Natural killer cell (primary cell): ENCODE data around the gene ARID3C. TPM values are rescaled to one million over a fixed set of nuclear protein-coding genes. Genes with fewer than 3 reads are reported as not detected.

Experiments used
- ATAC-seq, 3 donors: fragments of 150-1000 bp in 2 of 3; fragments of 200-7000 bp in 1 of 3; cut with Tn5 transposase; 1 replicate in 1 of 3; 2 replicates in 2 of 3; pipeline ENCODE4 v1.10.0; 2021; ENCODE audit warnings: mild to moderate bottlenecking in 2 of 3, moderate library complexity in 2 of 3
- DNase-seq, 2 donors: peaks; one replicate each; pipeline versions ENCODE4 v3.0.0 to v3.0.0-alpha.2; 2013 to 2021; ENCODE audit warnings: mixed read lengths in 1 of 2
- H3K27ac ChIP-seq: one replicate; pipeline ENCODE4 v1.5.1; 2013; ENCODE audit warnings: mild to moderate bottlenecking, low read length
- H3K27me3 ChIP-seq: one replicate; pipeline ENCODE4 v1.6.1; 2013; ENCODE audit warnings: low read length; ENCODE audit not compliant: control insufficient read depth, insufficient read depth
- H3K36me3 ChIP-seq: one replicate; pipeline ENCODE4 v1.6.1; 2013; ENCODE audit warnings: low read length; ENCODE audit not compliant: control insufficient read depth, insufficient read depth
- H3K4me1 ChIP-seq: one replicate; pipeline ENCODE4 v1.6.1; 2013; ENCODE audit warnings: low read length; ENCODE audit not compliant: control insufficient read depth, insufficient read depth
- H3K4me3 ChIP-seq: one replicate; pipeline ENCODE4 v1.5.1; 2013; ENCODE audit warnings: low read length
- H3K9me3 ChIP-seq: one replicate; pipeline ENCODE4 v1.6.1; 2013; ENCODE audit warnings: low read length; ENCODE audit not compliant: control insufficient read depth, insufficient read depth
- H3K27ac Mint-ChIP-seq, 2 donors: one replicate each; pipeline ENCODE4 v1.8.0; 2022; ENCODE audit warnings: mild to moderate bottlenecking in 2 of 2, mixed read lengths in 2 of 2, moderate library complexity in 1 of 2
- H3K27me3 Mint-ChIP-seq, 2 donors: one replicate each; pipeline ENCODE4 v1.8.0; 2022; ENCODE audit warnings: low read depth in 2 of 2, mixed read lengths in 2 of 2
- H3K36me3 Mint-ChIP-seq: one replicate; pipeline ENCODE4 v1.8.0; 2022; ENCODE audit warnings: mixed read lengths
- H3K4me1 Mint-ChIP-seq, 2 donors: one replicate each; pipeline ENCODE4 v1.8.0; 2022; ENCODE audit warnings: mixed read lengths in 2 of 2
- H3K4me3 Mint-ChIP-seq: one replicate; pipeline ENCODE4 v1.8.0; 2022; ENCODE audit warnings: mild to moderate bottlenecking, moderate library complexity, mixed read lengths
- H3K9me3 Mint-ChIP-seq, 2 donors: one replicate each; pipeline ENCODE4 v1.8.0; 2022; ENCODE audit warnings: mixed read lengths in 2 of 2
- WGBS: methylation state at CpG from one replicate; pipeline ENCODE4 v1.1.7; 2013; ENCODE audit warnings: missing lambda C conversion rate; ENCODE audit not compliant: insufficient coverage; 5-methylcytosine and 5-hydroxymethylcytosine counted together
- intact Hi-C: fragments of 100-400 bp; cut with micrococcal nuclease; formaldehyde crosslinking; loops from one replicate; pipeline ENCODE4 v1.14.2; 2022
- total RNA-seq, 4 donors: library from RNA; stranded (reverse); fragments of 120-200 nt in 1 of 4; gene quantifications; one replicate each; pipeline versions ENCODE4 v1.2.3 to v1.2.4, GENCODE V29; 2013 to 2022
- TF ChIP-seq, protein P1 (sequence below): fragments of 200-600 bp; IDR thresholded peaks from one replicate; pipeline ENCODE4 v1.8.0; 2022; ENCODE audit warnings: antibody characterized with exemption

Gene ARID3C
- total RNA-seq, 3 donors from 2014 or later (not counting 1 experiment from before 2014, with no cell fraction given) = 0.24 to 0.77 TPM; not detected in 1

- H3K4me1 Mint-ChIP-seq = peaks cover 9 to 30% of the 10 kb centered on the region in 2 donors
- no peak overlapping the region for H3K27ac ChIP-seq
- H3K27me3 ChIP-seq = peaks cover 35% of the 10 kb centered on the region
- H3K9me3 ChIP-seq = no peaks in the 10 kb centered on the region
- 79% methylated on average over 5 of the region's 9 CpGs for WGBS
- no peaks in the 10 kb centered on the region for H3K36me3 Mint-ChIP-seq
- intact Hi-C loops = loop anchor here (5.0 kb wide), 1 partner anchor 157 kb away; no protein-coding TSS in a partner anchor
- TF ChIP-seq, protein P1, sequence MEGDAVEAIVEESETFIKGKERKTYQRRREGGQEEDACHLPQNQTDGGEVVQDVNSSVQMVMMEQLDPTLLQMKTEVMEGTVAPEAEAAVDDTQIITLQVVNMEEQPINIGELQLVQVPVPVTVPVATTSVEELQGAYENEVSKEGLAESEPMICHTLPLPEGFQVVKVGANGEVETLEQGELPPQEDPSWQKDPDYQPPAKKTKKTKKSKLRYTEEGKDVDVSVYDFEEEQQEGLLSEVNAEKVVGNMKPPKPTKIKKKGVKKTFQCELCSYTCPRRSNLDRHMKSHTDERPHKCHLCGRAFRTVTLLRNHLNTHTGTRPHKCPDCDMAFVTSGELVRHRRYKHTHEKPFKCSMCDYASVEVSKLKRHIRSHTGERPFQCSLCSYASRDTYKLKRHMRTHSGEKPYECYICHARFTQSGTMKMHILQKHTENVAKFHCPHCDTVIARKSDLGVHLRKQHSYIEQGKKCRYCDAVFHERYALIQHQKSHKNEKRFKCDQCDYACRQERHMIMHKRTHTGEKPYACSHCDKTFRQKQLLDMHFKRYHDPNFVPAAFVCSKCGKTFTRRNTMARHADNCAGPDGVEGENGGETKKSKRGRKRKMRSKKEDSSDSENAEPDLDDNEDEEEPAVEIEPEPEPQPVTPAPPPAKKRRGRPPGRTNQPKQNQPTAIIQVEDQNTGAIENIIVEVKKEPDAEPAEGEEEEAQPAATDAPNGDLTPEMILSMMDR = no peak
- peaks cover 31 to 56% of the 10 kb centered on the region in 2 donors for H3K27me3 Mint-ChIP-seq
- no peaks in the 10 kb centered on the region for H3K36me3 ChIP-seq
- no peak overlapping the region for H3K4me3 Mint-ChIP-seq
- ATAC-seq (no peak), DNase-seq (no peak)
- H3K9me3 Mint-ChIP-seq = no peaks in the 10 kb centered on the region
- H3K4me1 ChIP-seq = peaks cover 26% of the 10 kb centered on the region
- H3K4me3 ChIP-seq = no peak overlapping the region
- H3K27ac Mint-ChIP-seq = no peak overlapping the region
These were observed 34.7 kb downstream of the ARID3C start for GRCh38 chr9:34594177-34594576.

DNA sequence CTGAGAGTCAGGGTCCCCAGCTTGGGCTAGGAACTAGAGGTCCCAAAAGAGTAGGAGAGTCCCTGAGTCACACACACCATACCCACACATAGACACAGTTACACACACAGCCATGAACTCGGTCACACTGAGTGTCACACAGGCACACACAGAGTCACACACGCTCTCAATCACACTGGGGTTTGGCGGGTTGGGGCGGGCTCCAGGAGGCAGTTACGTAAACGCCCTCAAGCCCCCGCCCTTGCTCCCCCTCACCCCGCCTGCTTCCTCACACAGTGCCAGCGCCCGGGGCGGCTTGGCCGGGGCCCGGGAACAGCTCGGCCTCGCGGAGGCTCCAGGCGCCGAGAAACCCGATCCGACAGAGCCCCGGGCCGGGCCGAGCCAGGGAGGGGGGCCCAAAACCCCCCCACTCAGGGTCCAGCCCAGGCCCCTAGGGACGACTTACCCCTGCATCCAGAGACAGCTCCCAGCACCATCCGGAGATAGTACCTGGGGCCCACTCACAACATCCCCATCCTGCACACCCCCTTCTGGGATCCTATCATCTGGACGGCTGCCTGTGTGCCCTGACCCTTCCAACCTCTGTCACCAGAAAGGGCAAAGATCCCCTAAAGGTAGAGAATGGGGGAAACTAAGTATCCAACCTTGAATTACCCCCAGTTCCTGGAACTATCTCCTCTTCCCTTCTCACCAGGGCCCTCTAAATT, 35.8 kb downstream of the ARID3C start:
- Histone ChIP-seq H3K27me3 (peaks cover 40% of the 10 kb centered on the region), H3K9me3 (no peaks in the 10 kb centered on the region), H3K27ac (no peak overlapping the region)

DNA sequence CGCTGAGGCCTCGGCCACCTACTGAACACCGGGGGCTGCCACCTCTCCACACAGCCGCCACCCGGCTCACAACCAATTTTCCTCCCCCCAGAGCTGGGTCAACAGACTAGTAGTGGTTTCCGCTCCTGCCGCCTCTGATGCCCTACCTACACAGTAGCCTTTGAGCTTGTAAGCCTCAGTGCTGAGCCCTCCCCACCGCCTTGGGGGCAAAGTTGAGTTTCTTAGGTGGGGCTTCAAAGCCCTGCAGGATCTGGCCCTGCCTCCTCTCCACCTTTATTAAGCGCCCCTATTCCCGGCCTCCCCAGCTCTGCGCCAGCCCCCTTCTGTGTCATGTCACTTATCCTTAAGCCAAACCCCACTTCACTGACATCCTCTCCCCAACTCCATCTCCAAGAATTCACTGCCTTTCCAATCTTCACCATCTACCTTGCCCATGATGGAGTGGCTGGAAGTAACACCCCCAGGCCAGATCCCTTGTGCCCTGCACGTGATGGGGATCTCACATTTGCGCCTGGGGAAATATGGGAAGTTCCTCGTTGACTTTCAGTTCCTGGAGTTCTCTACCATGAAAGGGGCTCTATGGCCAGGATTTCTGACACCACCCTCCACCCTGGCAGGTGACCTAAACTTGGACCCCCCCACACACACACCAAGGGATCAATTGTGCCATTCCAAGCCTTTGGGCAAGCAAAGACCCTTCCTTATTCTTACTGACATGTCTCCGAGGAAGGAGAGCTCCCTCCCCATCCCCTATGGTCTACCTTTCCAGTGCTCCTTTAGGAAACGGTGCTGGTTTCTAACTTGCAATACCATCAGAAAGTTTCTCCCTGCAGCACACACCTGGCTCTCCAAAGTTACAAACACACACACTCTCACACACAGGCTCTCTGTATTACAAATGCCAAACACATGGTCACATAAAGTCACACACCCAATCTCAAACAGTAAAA, 36.7 kb downstream of the ARID3C start:
- Histone ChIP-seq H3K4me1 (peaks cover 28% of the 10 kb centered on the region), H3K27me3 (peaks cover 40% of the 10 kb centered on the region), H3K36me3 (no peaks in the 10 kb centered on the region), H3K4me3 (no peak overlapping the region), H3K9me3 (no peaks in the 10 kb centered on the region), H3K27ac (no peak overlapping the region)
- ATAC-seq = no peak
- no peaks in the 10 kb centered on the region for H3K9me3 Mint-ChIP-seq
- no peak for DNase-seq
- H3K4me1 Mint-ChIP-seq = peaks cover 9 to 41% of the 10 kb centered on the region in 2 donors
- peak overlapping the region; percentile 55 for H3K4me3 Mint-ChIP-seq
- intact Hi-C loops = loop anchor here (5.0 kb wide), 1 partner anchor 155 kb away; no protein-coding TSS in a partner anchor
- no peaks in the 10 kb centered on the region for H3K36me3 Mint-ChIP-seq
- 13% methylated on average over 16 of the region's 16 CpGs for WGBS
- H3K27ac Mint-ChIP-seq = no peak overlapping the region
- peaks cover 48 to 66% of the 10 kb centered on the region in 2 donors for H3K27me3 Mint-ChIP-seq
- TF ChIP-seq, protein P1 = peak; percentile 9

More for the DNA sequence above, 35.8 kb downstream of the ARID3C start:
- DNase-seq (peak in 1 of 2 donors; percentile 34), ATAC-seq (peak in 2 of 3 donors; percentile 48)
- Mint-ChIP-seq H3K9me3 (no peaks in the 10 kb centered on the region), H3K4me3 (peak overlapping the region; percentile 55), H3K36me3 (no peaks in the 10 kb centered on the region), H3K4me1 (peaks cover 9 to 41% of the 10 kb centered on the region in 2 donors), H3K27ac (no peak overlapping the region), H3K27me3 (peaks cover 41 to 67% of the 10 kb centered on the region in 2 donors)
- no peak overlapping the region for H3K4me3 ChIP-seq
- peaks cover 28% of the 10 kb centered on the region for H3K4me1 ChIP-seq
- 6% methylated on average over 26 of the region's 26 CpGs for WGBS
- H3K36me3 ChIP-seq = no peaks in the 10 kb centered on the region
- TF ChIP-seq, protein P1 = no peak
- intact Hi-C loops = loop anchor here (5.0 kb wide), 1 partner anchor 156 kb away; no protein-coding TSS in a partner anchor
